Calu3 (cell line): Measurements from ENCODE around the gene LMAN1L. TPM values are rescaled to one million over a fixed set of nuclear protein-coding genes. Genes with fewer than 3 reads are reported as not detected.

Experiments
- BruUV-seq: library from RNA; stranded (reverse); fragments of 400-500 nt; replicated peaks from 2 replicates; lab custom pipeline; 2021; lab: Mats Ljungman, UMichigan
- CTCF ChIA-PET: fragments of 300-600 bp; sonication (Branson Sonifier 250); formaldehyde crosslinking; loops from one replicate; lab custom pipeline; 2022; ENCODE audit warnings: antibody characterized with exemption; lab: Charles Lee
- DNase-seq: peaks from one replicate; pipeline ENCODE4 v3.0.0; 2022
- H3K27ac Mint-ChIP-seq: one replicate; pipeline ENCODE4 v1.8.0; 2022; ENCODE audit warnings: mixed read lengths; ENCODE audit not compliant: unreplicated experiment
- H3K27me3 Mint-ChIP-seq: one replicate; pipeline ENCODE4 v1.8.0; 2022; ENCODE audit warnings: mixed read lengths; ENCODE audit not compliant: unreplicated experiment
- H3K36me3 Mint-ChIP-seq: one replicate; pipeline ENCODE4 v1.8.0; 2022; ENCODE audit warnings: mild to moderate bottlenecking, moderate library complexity, mixed read lengths; ENCODE audit not compliant: insufficient read depth, unreplicated experiment
- H3K4me1 Mint-ChIP-seq: one replicate; pipeline ENCODE4 v1.8.0; 2022; ENCODE audit warnings: mild to moderate bottlenecking, low read depth, mixed read lengths; ENCODE audit not compliant: unreplicated experiment
- H3K4me3 Mint-ChIP-seq: one replicate; pipeline ENCODE4 v1.8.0; 2022; ENCODE audit warnings: mild to moderate bottlenecking, low read depth, moderate library complexity, mixed read lengths; ENCODE audit not compliant: unreplicated experiment
- H3K9me3 Mint-ChIP-seq: one replicate; pipeline ENCODE4 v1.8.0; 2022; ENCODE audit warnings: low read depth, mixed read lengths; ENCODE audit not compliant: unreplicated experiment
- intact Hi-C: fragments of 100-400 bp; cut with micrococcal nuclease; formaldehyde crosslinking; loops from one replicate; pipeline ENCODE4 v1.10.0; 2022; ENCODE audit not compliant: unreplicated experiment
- total RNA-seq: library from RNA; stranded (reverse); gene quantifications from 2 replicates; pipeline ENCODE4 v1.2.3, GENCODE V29; 2022
- TF ChIP-seq, protein P1 (sequence below): fragments of 200-600 bp; IDR thresholded peaks from one replicate; pipeline ENCODE4 v1.8.0; 2022; ENCODE audit warnings: antibody characterized with exemption; ENCODE audit not compliant: unreplicated experiment

The LMAN1L gene
- total RNA-seq, 1 experiment from 2014 or later: 0.35 TPM

DNA sequence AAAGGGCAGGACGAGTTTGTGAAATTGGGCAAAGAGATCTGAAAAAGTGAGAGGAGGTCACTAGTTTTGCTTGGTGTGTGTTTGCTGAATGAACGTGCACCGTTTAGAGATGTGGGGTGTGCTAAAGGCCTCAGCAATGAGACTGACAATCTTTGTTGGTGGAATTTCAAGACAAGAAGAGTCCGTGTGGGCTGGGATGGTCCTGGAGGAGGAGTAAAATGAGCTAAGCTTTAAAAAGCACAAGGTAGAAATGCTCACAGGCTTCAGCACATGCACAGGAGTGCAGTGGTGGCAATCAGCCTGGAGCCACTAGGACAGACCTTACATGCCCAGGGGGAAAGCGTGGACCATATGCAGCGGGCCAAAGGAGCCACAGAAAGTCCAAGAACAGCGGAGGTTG, 12.3 kb downstream of the LMAN1L start:
- CTCF ChIA-PET: no interaction called here
- no peak overlapping the region for H3K27ac Mint-ChIP-seq
- no TSS peak for BruUV-seq
- no peak overlapping the region for H3K4me3 Mint-ChIP-seq
- peaks cover 73% of the 10 kb centered on the region for H3K27me3 Mint-ChIP-seq
- TF ChIP-seq, protein P1, sequence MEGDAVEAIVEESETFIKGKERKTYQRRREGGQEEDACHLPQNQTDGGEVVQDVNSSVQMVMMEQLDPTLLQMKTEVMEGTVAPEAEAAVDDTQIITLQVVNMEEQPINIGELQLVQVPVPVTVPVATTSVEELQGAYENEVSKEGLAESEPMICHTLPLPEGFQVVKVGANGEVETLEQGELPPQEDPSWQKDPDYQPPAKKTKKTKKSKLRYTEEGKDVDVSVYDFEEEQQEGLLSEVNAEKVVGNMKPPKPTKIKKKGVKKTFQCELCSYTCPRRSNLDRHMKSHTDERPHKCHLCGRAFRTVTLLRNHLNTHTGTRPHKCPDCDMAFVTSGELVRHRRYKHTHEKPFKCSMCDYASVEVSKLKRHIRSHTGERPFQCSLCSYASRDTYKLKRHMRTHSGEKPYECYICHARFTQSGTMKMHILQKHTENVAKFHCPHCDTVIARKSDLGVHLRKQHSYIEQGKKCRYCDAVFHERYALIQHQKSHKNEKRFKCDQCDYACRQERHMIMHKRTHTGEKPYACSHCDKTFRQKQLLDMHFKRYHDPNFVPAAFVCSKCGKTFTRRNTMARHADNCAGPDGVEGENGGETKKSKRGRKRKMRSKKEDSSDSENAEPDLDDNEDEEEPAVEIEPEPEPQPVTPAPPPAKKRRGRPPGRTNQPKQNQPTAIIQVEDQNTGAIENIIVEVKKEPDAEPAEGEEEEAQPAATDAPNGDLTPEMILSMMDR: no peak
- no peaks in the 10 kb centered on the region for H3K4me1 Mint-ChIP-seq
- DNase-seq: no peak
- H3K36me3 Mint-ChIP-seq: no peaks in the 10 kb centered on the region
- no peaks in the 10 kb centered on the region for H3K9me3 Mint-ChIP-seq
- intact Hi-C loops: no loop called here

DNA sequence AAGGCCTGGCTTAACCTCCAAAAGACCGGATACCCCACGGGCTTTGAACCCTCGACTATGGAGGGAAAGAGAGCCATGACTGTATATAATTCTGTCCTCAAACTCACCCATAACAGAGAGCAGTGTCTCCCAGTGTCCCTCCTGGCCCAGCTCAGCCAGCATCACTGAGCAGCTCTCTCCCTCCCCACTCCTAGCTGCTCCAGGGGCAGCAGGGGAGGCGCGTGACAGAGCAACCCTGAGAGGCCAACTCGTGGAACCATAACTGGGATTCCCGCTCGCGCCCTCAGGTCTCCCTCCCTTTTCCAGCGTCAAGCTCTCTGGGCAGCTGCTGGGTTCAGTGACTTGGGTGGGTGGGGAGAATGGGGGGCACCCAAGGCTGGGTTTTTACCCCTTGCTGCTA, 13.2 kb downstream of the LMAN1L start:
- CTCF ChIA-PET: interaction anchor here (0.7 to 0.8 kb wide), 2 partner anchors 17 to 26 kb away, joined by 3 read pairs; no protein-coding TSS in a partner anchor
- Mint-ChIP-seq H3K4me3 (no peak overlapping the region), H3K27me3 (peaks cover 82% of the 10 kb centered on the region), H3K27ac (no peak overlapping the region), H3K4me1 (no peaks in the 10 kb centered on the region), H3K9me3 (no peaks in the 10 kb centered on the region), H3K36me3 (no peaks in the 10 kb centered on the region)
- intact Hi-C loops: no loop called here
- no peak for DNase-seq
- TF ChIP-seq, protein P1: no peak
- no TSS peak for BruUV-seq

DNA sequence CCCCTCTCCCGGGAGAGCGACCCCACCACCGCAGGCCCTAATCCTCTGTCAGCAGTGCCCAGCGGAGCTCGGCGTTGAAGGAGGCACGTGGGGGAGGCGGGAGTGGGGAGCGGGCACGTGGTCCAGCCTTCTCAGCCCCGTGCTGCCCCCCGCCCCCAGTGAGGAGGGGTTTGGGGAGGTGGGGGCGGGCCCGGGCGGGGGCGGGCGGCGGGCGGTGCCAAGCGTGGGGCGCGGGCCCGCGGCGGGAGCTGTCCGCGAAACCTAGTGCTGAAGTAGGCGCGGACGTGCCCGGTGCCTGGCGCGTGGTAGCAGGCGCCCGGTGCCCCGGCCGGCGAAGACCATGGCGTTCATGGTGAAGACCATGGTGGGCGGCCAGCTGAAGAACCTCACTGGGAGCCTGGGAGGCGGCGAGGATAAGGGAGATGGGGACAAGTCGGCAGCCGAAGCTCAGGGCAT, 13.8 kb downstream of the LMAN1L start, which contains the start of gene CPLX3:
Gene CPLX3, plus strand, starts transcription at position 264 of the 456 bp plus-strand sequence. Its CDS starts 77 bp downstream, at position 341.
- H3K36me3 Mint-ChIP-seq: no peaks in the 10 kb centered on the region
- peak; percentile 50 for DNase-seq
- BruUV-seq: no TSS peak
- peaks cover 83% of the 10 kb centered on the region for H3K27me3 Mint-ChIP-seq
- TF ChIP-seq, protein P1: no peak
- H3K9me3 Mint-ChIP-seq: no peaks in the 10 kb centered on the region
- H3K27ac Mint-ChIP-seq: no peak within 1 kb of the TSS
- intact Hi-C loops: no loop called here
- H3K4me3 Mint-ChIP-seq: no peak within 1 kb of the TSS
- CTCF ChIA-PET: interaction anchor here (0.8 kb wide), 1 partner anchor 27 kb away, joined by 3 read pairs; no protein-coding TSS in a partner anchor
- no peaks in the 10 kb centered on the region for H3K4me1 Mint-ChIP-seq

DNA sequence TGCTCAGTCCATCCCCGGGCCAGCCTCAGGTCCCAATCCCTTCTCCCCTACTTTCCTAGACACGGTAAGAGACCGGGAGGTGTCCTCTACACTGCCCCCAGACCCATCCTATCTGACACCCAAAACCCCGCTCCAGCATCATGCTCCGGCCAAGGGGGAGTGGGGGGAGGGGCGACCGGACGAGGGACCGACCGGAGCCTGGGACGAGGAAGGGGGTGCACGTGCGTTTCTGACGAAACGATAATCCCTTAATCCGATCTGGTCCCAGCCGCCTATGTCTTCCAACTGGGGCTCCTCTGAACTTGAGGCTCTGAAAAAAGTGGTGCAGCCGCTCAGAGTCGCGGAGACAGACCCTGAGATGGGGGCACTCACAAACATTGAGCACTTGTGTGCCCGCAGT, 14.3 kb downstream of the LMAN1L start:
- no TSS peak for BruUV-seq
- CTCF ChIA-PET: no interaction called here
- Mint-ChIP-seq H3K4me1 (no peaks in the 10 kb centered on the region), H3K36me3 (no peaks in the 10 kb centered on the region), H3K27ac (no peak overlapping the region), H3K9me3 (no peaks in the 10 kb centered on the region), H3K4me3 (no peak overlapping the region), H3K27me3 (peaks cover 83% of the 10 kb centered on the region)
- intact Hi-C loops: no loop called here
- TF ChIP-seq, protein P1: no peak
- no peak for DNase-seq
